HCT116 (cell line): ENCODE data around the gene SPDYE16. TPM values are rescaled to one million over a fixed set of nuclear protein-coding genes. Genes with fewer than 3 reads are reported as not detected.
"Not testable (repeated sequence)": the region's sequence is repeated elsewhere in the genome, so short reads cannot be mapped to it uniquely, and the experiment has no call there.

Source experiments
- ATAC-seq: fragments of 200-7000 bp; cut with Tn5 transposase; 2 replicates; pipeline ENCODE4 v1.9.1; 2020; ENCODE audit warnings: mild to moderate bottlenecking, moderate library complexity
- BruUV-seq: library from RNA; stranded (reverse); fragments of 400-500 nt; replicated peaks from 2 replicates; lab custom pipeline; 2021; lab: Mats Ljungman, UMichigan
- CTCF ChIA-PET: fragments of 300-600 bp; sonication (Branson Sonifier 250); formaldehyde crosslinking; loops from one replicate; lab custom pipeline; 2021; ENCODE audit warnings: antibody characterized with exemption; lab: Charles Lee
- POLR2A ChIA-PET: fragments of 300-600, 350-600 bp; sonication (Branson Sonifier 250); formaldehyde crosslinking; loops from one replicate; lab custom pipeline; 2021; ENCODE audit warnings: antibody characterized with exemption; lab: Charles Lee
- RAD21 ChIA-PET, 2 experiments: fragments of 300-600 bp; sonication (Branson Sonifier 250); formaldehyde crosslinking; loops; one replicate each; lab custom pipeline; 2023; ENCODE audit warnings: low total read pairs in 2 of 2; ENCODE audit not compliant: uncharacterized antibody in 2 of 2, unreplicated experiment in 2 of 2, low non-redundant PET in 1 of 2; lab: Charles Lee
- DNase-seq: peaks from one replicate; pipeline ENCODE4 v3.0.0-alpha.2; 2010; ENCODE audit warnings: low read depth, low spot score
- H2AFZ ChIP-seq: fragments of 200-600 bp; shearing (Covaris generic), sonication (generic); 2 replicates; pipeline ENCODE4 v1.6.1; 2017; ENCODE audit warnings: low read depth, mixed run types, mixed read lengths, antibody characterized with exemption, low read length; ENCODE audit not compliant: poor library complexity, severe bottlenecking
- H3K27ac ChIP-seq: 2 replicates; pipeline ENCODE4 v1.5.1; 2012; ENCODE audit warnings: low read depth, low read length
- H3K27me3 ChIP-seq: fragments of 200-600 bp; sonication (generic); 2 replicates; pipeline ENCODE4 v1.6.1; 2016; ENCODE audit warnings: mixed run types, low read length, mixed read lengths; ENCODE audit not compliant: insufficient read depth
- H3K36me3 ChIP-seq, 2 experiments: fragments of 200-500 bp in 1 of 2; fragments of 200-600 bp in 1 of 2; sonication (Bioruptor generic) in 1 of 2; sonication (generic) in 1 of 2; 2 replicates each; pipeline versions ENCODE4 v1.5.1 to v1.6.1; 2014 to 2016; ENCODE audit warnings: low read length in 2 of 2, inconsistent platforms in 1 of 2, mixed read lengths in 1 of 2, mixed run types in 1 of 2; ENCODE audit not compliant: insufficient read depth in 2 of 2, control insufficient read depth in 1 of 2
- H3K4me1 ChIP-seq, 2 experiments: fragments of 200-600 bp in 1 of 2; sonication (generic) in 1 of 2; 2 replicates each; pipeline versions ENCODE4 v1.5.1 to v1.6.1; 2012 to 2017; ENCODE audit warnings: low read length in 2 of 2, inconsistent platforms in 1 of 2, mild to moderate bottlenecking in 1 of 2, mixed read lengths in 1 of 2, mixed run types in 1 of 2, moderate library complexity in 1 of 2; ENCODE audit not compliant: insufficient read depth in 2 of 2, control insufficient read depth in 1 of 2
- H3K4me2 ChIP-seq: fragments of 200-600 bp; sonication (generic); 2 replicates; pipeline ENCODE4 v1.6.1; 2017; ENCODE audit warnings: mixed run types, low read length, mixed read lengths
- H3K4me3 ChIP-seq, 2 experiments: fragments of 200-600 bp in 1 of 2; sonication (generic) in 1 of 2; replicated peaks in 1 of 2; 2 replicates each; pipeline ENCODE4 v1.5.1; 2011 to 2016; ENCODE audit warnings: low read length in 2 of 2, control low read depth in 1 of 2, low read depth in 1 of 2, mild to moderate bottlenecking in 1 of 2, mixed read lengths in 1 of 2, mixed run types in 1 of 2
- H3K79me2 ChIP-seq: fragments of 200-600 bp; sonication (generic); 2 replicates; pipeline ENCODE4 v1.6.1; 2017; ENCODE audit warnings: mild to moderate bottlenecking, mixed run types, low read length, moderate library complexity, mixed read lengths; ENCODE audit not compliant: insufficient read depth
- H3K9ac ChIP-seq: fragments of 200-600 bp; sonication (generic); 2 replicates; pipeline ENCODE4 v1.6.1; 2016; ENCODE audit warnings: low read length, mixed read lengths
- H3K9me2 ChIP-seq: fragments of 200-600 bp; sonication (generic), shearing (Covaris generic); 2 replicates; pipeline ENCODE4 v1.6.1; 2017; ENCODE audit warnings: mixed run types, mild to moderate bottlenecking, moderate library complexity; ENCODE audit not compliant: insufficient read depth
- H3K9me3 ChIP-seq, 2 experiments: fragments of 200-500 bp in 1 of 2; fragments of 200-600 bp in 1 of 2; sonication (Bioruptor generic) in 1 of 2; sonication (generic) in 1 of 2; 2 replicates each; pipeline ENCODE4 v1.6.1; 2014 to 2017; ENCODE audit warnings: low read length in 2 of 2, mixed read lengths in 2 of 2, inconsistent platforms in 1 of 2, low read depth in 1 of 2, mild to moderate bottlenecking in 1 of 2, mixed run types in 1 of 2, moderate library complexity in 1 of 2; ENCODE audit not compliant: control insufficient read depth in 1 of 2, insufficient read depth in 1 of 2
- H4K20me1 ChIP-seq: fragments of 200-600 bp; sonication (generic), shearing (Covaris generic); 2 replicates; pipeline ENCODE4 v1.6.1; 2017; ENCODE audit warnings: mixed run types, mild to moderate bottlenecking, moderate library complexity; ENCODE audit not compliant: insufficient read depth
- intact Hi-C: fragments of 100-400 bp; cut with micrococcal nuclease; formaldehyde crosslinking; loops from 2 replicates; pipeline ENCODE4 v1.10.0; 2022
- total RNA-seq: library from RNA; stranded (reverse); gene quantifications from one replicate; pipeline ENCODE4 v1.2.1, GENCODE V29; 2021; ENCODE audit not compliant: unreplicated experiment

SPDYE16 gene
- total RNA-seq, 1 experiment from 2014 or later: not detected

DNA sequence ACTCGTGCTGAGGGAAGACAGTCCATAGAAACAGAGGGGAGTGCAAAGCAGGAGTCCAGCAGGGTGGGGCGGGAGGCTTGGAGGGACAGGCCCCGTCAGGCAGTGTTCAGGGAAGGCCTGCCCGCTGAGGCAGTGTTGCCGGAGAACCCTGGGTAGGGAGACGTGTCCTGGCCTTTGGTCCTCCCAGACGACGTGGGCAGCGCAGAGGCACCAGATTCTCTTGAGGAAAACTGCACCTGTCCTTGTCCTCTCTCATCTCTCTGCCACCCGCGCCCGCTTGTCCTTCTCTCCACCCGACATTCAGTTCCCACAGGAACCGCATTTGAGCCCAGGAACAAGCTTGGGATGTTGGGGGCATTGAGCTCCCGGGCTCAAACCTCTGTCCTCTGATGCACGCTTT is 47.4 kb downstream of the SPDYE16 start:
- intact Hi-C loops, H3K27me3 ChIP-seq, H3K27ac ChIP-seq, H3K79me2 ChIP-seq, DNase-seq, BruUV-seq, CTCF ChIA-PET, H3K9me3 ChIP-seq, ATAC-seq, H3K9ac ChIP-seq, RAD21 ChIA-PET, H3K36me3 ChIP-seq, H3K9me2 ChIP-seq, H3K4me2 ChIP-seq, H3K4me1 ChIP-seq, H2AFZ ChIP-seq, H4K20me1 ChIP-seq, H3K4me3 ChIP-seq, POLR2A ChIA-PET: not testable (repeated sequence)

DNA sequence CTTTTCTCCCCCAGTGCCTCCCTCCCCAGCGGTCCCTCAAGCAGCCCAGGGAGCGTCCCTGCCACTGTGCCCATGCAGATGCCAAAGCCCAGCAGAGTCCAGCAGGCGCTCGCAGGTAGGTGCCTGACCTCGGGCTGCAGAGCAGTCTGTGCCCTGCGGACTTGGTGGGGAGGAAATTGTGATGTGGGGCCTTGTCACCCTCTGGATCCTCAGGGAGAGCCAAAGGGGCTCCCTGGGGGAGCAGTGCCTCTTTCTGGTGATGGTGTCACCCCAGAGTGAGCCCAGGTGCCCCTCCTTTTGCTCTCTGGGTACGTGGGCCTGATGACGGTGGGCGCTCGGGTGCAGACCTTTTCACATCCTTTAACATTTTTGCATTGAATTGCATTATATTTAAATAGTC is 51.0 kb downstream of the SPDYE16 start:
- CTCF ChIA-PET, H3K4me2 ChIP-seq, H3K4me1 ChIP-seq, BruUV-seq, DNase-seq, H3K9me3 ChIP-seq, RAD21 ChIA-PET, H4K20me1 ChIP-seq, H3K9ac ChIP-seq, ATAC-seq, H3K27me3 ChIP-seq, H3K9me2 ChIP-seq, H3K4me3 ChIP-seq, POLR2A ChIA-PET, intact Hi-C loops, H3K79me2 ChIP-seq, H2AFZ ChIP-seq, H3K27ac ChIP-seq, H3K36me3 ChIP-seq: not testable (repeated sequence)

DNA sequence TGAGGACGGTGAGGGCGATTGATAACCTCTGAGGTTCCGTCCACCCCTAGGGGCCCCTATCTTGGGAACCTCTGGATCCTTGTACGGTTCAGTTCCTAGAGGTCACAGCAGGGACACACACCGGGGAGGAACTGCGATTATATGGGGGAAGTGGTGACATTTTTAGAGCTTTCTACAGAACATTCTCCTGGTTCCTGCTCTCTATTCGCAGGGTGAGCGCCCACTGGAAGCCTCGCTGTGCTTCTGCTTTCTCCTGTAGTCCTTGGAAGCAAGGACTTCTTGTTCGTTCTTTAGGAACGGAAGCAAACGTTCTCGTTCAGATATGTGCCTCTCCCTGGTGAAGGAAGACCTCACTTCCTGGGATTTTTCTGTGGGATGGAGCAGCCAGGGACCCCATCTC is 55.1 kb downstream of the SPDYE16 start:
- H3K4me1 ChIP-seq, intact Hi-C loops, H3K4me3 ChIP-seq, RAD21 ChIA-PET, H3K9me3 ChIP-seq, H3K27ac ChIP-seq, H3K36me3 ChIP-seq, H3K79me2 ChIP-seq, H4K20me1 ChIP-seq, H3K27me3 ChIP-seq, BruUV-seq, H3K9me2 ChIP-seq, CTCF ChIA-PET, H3K9ac ChIP-seq, POLR2A ChIA-PET, H2AFZ ChIP-seq, H3K4me2 ChIP-seq, ATAC-seq, DNase-seq: not testable (repeated sequence)

DNA sequence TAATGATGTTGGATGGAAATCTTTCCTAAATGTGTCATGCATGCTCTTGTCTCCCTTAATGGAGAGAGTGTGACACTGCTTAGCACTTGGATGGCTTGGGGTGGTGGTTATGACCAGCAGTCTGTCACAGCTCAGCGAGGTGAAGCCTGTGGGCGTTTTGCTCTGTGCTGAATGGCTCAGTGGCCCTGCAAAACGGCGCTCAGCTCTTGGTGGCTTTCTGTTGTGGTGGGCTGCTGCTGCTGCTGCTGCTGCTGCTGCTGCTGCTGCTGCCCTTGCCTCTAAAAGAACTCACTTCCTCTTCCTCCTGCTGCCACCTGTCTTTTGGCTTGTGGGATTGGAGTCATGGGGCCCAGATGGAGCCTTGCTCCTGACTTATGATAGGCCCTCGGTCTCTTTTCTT is 56.5 kb downstream of the SPDYE16 start:
- H3K27me3 ChIP-seq, H3K27ac ChIP-seq, POLR2A ChIA-PET, ATAC-seq, H3K4me2 ChIP-seq, DNase-seq, BruUV-seq, RAD21 ChIA-PET, H3K36me3 ChIP-seq, H2AFZ ChIP-seq, H3K4me1 ChIP-seq, H3K4me3 ChIP-seq, H4K20me1 ChIP-seq, H3K9ac ChIP-seq, CTCF ChIA-PET, intact Hi-C loops, H3K9me2 ChIP-seq, H3K79me2 ChIP-seq, H3K9me3 ChIP-seq: not testable (repeated sequence)
